Iris pigment epithelial cell (primary cell): Measurements from ENCODE around the gene SMAGP.
"Not testable (repeated sequence)": the region's sequence is repeated elsewhere in the genome, so short reads cannot be mapped to it uniquely, and the experiment has no call there.

Experiments used
- DNase-seq: peaks from one replicate; pipeline ENCODE4 v3.0.0-alpha.2; 2011; ENCODE audit warnings: low read depth

SMAGP gene

DNA sequence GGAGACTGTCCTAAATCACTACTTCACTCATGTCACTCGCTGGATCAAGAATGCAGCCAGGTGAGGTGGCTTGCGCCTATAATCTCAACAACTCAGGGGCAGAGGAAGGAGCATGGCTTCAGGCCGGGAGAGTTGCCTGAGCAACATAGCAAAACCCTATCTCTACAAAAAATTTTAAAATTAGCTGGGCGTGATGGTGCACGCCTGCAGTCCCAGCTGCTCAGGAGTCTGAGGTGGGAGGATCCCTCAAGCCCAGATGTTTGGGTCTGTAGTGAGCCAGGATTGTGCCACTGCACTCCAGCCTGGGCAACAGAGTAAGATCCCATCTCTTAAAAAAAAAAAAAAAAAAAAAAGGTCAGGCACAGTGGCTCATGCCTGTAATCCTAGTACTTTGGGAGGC lies 5.9 kb downstream of the SMAGP start:
- no peak for DNase-seq

DNA sequence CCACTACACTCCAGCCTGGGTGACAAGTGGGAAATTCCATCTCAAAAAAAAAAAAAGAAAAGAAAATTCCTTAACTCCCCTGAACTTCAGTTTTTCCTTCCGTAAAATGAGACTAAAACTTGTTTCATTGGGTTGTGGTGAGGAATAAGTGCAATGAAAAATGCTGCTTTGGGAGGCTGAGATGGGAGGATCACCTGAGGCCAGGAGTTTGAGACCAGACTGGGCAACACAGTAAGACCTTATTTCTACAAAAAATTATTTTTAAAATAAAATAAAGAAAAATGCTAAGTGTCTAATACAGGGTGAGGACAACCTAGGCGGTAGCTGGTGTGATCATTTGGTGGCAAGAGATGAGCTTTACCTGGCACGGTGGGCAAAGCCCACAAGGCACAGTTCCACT lies 6.9 kb downstream of the SMAGP start:
- no peak for DNase-seq

DNA sequence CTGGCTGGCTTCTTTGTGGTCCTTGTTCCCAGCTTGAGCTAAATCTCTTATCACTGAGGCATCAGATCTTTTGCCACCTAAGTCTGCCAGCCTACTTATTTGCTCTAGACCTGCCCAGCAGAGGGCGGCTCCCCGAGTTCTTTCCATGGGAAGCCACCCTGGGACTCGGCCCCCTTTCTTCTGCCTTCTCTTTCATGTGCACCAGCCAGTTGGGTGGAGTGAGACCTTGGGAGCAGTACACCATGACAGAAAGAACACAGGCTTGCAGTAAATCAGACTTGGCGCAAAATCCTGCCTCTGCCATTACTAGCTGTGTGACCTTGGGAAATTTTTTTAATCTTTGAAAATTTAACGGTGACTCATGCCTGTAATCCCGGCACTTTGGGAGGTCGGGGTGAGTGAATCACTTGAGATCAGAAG lies 7.4 kb downstream of the SMAGP start:
- DNase-seq: peak; percentile 61

DNA sequence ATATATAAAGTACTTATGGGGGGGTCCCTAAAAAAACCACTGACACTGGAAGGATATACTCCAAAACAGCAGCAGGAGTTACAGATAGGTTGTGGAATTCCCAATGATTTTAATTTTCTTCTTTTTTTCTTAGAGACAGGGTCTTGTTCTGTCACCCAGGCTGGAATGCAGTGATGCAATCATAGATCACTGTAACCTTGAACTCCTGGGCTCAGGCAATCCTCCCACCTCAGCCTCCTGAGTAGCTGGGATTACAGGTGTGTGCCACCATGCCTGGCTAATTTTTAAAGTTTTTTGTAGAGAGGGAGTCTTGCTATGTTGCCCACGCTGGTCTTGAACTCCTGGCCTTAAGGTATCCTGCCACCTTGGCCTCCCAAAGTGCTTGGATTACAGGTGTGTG lies 10.6 kb downstream of the SMAGP start:
- not testable (repeated sequence) for DNase-seq

DNA sequence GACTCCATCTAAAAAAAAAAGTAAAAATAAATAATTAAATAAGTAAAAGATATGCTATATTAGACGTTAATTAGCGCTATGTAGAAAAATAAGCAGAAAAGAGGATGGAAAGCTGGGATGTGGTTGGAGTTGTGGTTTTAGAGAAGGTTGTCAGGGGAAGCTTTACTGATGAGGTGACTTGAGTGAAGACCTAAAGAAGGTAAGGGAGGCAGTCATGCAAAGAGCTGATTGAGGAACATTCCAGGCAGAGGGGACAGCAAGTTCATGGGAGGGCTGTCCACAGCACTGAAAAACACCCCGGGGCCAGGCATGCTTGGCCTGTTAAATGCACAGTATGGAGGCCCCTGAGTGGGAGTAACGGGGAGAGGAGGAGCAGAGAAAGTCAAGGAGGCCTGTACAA lies 15.7 kb downstream of the SMAGP start:
- no peak for DNase-seq

DNA sequence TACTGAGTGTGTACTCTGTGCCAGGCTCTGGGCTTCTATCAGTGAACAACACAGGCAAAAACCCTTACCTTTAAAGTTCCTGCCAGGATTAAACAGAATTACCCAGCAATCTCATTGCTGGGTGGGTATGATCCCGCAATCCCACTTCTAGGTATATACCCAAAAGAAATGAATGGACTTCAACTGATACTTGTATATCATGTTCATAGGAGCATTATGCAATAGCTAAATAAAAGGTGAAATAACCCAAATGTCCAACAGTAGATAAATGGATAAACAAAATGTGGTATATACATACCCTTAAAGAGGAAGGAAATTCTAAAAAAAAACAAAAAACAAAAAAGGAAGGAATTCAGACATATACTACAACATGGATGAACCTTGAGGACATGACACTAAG lies 16.9 kb downstream of the SMAGP start:
- no peak for DNase-seq

DNA sequence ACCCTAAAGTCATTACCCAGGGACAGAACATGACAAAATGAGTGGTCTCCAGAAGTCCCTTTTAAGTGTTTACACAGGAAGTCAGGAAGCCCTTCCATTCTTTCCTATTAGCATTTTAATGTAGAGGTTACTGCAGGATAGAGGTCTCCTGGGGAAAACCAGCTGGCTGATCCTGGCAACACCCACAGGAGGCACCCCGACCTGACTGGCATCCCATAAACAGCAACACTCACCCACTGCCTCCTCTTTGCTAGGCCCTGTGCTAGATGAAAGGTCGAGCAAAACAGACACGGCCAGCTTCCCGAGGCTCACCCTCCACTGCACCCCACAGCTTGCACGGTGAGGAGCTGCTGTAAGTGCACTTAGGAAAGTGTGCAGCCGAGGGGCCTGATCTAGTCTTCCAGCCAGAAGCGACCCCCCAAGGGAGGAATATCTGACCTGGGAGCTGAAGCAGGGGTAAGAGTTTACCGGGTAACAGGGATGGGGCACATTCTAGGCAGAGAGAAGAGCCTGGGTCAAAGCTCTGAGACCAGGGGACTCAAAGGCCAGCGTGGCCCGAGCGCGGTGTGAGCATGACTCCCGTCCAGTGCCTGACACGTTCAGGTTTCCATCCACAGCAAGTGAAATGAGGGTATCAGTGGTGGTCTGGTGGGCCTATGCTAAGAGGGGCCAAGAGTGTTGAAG lies 22.6 kb downstream of the SMAGP start:
- no peak for DNase-seq

DNA sequence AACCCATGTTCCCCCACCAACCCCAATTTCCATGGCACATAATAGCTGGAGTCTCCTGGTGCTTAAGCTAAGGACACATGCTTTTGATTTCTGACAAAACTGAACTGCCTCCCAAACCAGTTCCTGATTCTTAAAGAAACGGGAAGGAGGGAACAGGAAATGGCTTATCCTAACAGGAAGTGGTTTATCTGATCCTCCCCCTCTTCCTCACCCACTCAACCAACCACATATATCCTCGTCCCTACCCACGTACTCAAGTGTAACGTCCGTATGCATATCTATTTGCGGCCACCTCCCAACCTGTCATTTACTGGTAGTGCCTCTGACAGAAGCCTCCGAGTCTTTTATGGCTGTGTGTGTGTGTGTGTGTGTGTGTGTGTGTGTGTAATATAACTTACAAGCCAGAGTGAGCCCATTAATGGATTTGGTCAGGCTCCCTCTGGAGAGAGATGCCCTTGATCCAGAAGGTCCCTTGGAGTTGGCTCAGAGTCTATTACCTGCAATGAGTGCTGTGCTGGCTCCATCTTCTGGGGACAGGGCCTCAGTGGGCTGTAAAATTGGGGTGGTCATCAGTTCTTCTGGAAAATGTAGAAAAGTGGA lies 23.9 kb downstream of the SMAGP start:
- peak; percentile 62 for DNase-seq

DNA sequence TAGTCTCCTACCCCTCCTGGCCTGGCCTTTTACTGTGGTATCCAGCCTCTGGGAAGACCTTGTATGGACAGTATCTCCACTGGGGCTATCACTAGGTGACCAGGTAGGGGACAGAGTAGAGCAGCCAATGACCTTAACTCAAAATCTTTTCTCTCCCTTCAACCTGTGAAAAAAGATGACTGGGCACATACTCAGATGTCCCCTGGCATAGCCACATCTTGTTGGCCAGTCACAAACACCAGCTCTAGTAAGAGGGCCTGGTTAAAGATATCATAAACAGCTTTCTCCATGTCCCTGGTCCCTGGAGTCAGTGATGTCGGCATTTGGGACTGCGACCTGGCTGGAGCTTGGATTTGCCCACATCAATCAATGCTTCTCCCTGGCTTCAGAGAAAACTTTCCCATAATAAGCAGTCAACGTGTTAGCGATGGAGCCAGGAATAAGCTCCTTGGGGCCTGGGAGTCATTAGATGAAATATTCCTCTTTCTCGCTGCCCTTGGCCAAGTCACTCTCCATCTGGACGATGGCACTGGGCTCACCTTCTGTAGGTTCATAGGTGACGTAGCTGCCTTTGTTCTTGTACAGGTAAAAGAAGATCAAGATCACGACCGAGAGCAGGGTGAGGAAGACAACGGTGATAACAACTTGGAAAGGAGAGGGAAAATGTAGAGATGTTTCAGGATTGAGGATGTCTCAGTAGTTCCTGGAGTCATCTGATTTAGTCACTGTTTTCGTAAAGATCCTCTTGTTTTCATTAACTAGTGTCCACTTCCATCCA lies 24.6 kb downstream of the SMAGP start:
- DNase-seq: no peak

DNA sequence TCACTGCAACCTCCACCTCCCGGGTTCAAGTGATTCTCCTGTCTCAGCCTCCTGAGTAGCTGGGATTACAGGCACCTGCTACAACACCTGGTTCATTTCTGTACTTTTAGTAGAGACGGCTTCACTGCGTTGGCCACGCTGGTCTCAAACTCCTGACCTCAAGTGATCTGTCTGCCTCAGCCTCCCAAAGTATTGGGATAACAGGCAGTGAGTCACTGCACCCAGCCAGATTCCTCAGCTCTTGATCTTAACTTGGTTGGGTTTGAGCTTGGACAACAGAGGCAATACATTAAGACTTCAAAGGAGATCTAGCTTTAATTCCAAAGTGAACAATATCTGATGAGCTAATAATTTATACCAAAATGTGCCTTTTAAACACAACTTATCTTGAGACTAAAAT lies 25.9 kb downstream of the SMAGP start:
- DNase-seq: peak; percentile 56

DNA sequence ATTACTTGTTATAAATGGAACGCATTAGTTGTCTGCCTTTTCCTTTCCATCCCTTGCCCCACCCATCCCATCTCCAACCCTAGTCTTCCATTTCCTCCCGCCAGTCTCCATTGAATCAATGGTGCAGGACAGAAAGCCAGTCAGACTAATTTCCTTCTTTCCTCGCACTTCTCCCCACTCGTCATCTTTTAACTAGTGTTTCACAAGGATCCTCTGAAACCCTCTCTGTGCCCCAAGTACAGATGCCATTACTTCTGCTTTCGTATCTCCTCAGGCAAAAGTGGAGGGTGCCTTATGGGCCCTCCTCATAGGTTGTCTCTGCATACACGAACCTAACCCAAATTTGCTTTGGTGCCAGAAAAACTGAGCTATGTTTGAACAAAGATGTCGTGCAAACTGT lies 27.3 kb downstream of the SMAGP start:
- no peak for DNase-seq

DNA sequence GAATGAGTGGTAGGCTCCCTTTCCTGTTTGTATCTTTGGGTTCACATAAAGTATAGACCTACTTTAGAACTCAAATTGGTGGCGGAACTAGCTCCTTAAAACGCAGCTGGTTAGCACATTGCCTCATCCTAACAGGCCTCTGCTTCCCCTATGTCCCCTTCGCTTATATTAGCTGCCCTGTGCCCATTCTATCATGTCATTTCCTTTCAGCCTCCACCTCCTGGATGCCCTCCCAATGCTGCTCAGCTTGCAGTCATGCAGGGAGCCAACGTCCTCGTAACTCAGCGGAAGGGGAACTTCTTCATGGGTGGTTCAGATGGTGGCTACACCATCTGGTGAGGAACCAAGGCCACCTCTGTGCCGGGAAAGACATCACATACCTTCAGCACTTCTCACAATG lies 28.1 kb downstream of the SMAGP start:
- DNase-seq: no peak

DNA sequence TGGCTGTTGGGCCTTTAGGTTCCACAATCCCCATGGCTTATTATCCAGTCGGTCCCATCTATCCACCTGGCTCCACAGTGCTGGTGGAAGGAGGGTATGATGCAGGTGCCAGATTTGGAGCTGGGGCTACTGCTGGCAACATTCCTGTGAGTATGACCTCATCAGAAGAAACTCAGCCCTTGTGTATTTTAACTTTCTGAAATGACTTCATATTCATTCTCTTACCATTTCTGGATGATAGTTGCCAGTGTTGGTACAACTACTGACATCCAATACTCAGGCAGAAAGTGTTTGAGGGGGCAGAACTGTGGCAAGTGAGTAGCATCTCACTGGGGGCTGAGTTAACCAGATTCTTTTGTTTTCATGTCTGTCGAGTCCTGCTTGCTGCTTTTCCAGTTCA lies 29.2 kb downstream of the SMAGP start:
- DNase-seq: peak; percentile 49

DNA sequence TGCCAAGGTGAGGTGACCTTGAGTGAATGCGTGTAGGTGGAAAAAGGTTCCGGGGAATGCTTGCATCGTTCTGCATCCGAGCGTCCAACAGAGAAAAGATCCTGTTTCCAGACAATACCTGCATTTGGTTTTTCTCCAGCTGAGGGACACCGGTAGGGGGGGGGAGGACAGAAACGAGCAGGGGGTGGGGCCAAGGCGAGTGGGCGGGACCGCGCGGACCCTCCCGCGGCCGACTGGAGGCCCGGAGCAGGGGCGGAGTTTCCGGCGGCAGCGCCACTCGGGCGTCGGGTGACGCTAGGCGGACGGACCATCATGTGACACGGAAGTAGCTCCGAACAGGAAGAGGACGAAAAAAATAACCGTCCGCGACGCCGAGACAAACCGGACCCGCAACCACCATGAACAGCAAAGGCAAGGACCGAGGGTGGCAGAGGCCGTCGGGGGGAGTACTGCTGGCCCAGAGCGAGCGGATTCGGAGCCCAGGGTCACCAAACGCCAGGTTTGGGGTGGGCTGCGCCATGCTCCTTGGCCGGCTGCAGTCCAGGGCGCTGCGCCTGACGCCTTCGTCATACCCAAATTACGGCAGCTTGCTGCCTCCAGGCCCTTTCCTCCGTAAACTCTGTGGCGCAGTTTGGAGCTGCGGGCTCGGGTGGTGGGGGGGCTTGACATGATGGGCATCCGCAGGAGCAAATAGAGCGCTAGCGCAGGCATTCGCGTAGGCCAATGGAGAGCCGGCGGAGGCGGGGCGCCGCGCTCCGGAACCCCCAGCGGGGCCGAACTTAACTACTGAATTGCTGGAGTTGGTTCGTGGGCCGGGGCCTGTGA lies 31.5 kb downstream of the SMAGP start, which contains the start of gene DAZAP2:
TSS of gene DAZAP2 (plus strand) at position 317 of the 825 bp plus-strand sequence. CDS start at position 399, 82 bp downstream.
- DNase-seq: peak; percentile 94

DNA sequence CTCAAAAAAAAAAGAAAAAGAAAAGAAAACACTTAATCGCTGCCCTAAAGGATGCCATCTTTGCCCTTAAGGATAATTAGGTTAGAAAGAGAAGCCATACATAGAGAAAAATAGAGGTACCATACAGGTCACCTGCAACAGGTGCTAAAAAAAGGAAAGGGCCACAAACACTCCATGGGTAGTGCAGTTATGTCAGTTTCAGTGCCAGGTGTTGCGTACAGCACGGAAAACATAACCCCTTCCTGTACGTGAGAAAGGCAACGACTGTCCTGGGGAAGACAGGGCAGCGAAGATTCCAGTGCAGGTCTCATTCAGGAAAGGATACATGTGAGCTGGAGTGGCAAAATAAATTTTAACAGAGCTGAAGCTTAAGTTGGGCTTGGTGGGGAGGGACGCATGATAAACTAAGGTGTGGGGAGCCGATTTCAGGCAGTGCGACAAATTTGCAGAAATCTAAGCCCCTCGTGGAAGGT lies 32.1 kb downstream of the SMAGP start:
- DNase-seq: no peak

DNA sequence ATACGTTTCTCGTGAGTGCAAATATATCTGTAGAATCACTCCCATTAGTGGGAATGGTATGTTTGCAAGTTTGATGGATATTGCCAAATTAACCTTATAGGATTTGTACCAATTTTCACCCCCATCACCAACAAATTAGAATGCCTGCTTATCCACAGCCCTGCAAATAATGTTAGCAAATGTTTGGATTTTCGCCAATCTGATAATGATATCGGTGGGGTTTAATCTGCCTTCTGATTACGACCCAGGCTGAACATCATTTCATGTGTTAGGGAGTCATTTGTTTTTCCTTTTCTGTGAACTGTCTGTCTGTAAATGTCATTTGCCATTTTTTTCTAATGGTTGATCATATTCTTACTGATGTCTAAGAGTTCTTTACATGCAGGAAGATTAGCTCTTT lies 35.7 kb downstream of the SMAGP start:
- DNase-seq: no peak

DNA sequence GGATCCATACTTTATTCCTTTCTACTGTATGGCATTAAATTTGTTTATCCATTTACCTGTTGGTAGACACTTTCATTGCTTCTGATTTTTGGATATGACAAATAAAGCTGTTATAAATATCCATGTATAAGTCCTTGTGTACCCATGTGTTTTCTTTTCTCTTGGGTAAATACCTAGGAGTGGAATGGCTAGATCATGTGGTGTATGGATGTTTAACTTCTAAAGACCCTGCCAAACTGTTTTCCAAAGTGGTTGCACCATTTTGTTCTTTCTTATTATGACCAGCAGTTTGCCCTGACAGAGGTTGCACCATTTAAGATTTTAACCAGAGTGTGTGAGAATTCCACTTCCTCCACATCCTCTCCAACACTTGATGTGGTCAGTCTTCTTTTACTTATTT lies 37.6 kb downstream of the SMAGP start:
- no peak for DNase-seq

DNA sequence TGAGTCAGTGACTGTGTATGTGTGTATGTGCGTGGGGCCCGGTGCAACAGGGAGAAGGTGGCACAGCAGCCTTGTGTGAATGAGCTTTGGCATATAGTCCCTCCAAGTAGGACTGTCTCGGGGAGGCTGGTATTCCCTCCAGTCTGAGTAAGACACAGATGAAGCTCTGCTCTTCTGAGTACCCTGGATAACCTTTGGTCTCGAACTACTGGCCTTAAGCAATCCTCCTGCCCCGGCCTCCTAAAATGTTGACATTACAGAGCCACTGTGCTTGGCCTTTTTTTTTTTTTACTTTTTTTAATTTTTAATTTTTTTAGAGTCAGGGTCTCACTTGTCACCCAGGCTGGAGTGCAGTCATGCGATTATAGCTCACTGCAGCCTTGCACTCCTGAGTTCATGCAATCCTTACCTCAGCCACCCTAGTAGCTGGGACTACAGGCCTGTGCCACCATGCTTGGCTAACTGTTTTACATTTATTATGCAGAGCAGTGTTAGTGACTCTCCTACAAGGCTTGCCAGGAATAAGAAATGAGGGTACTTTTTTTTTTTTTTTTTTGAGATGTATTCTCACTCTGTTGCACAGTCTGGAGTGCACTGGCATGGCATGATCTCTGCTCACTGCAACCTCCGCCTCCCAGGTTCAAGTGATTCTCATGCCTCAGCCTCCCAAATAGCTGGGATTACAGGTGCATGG lies 41.0 kb downstream of the SMAGP start:
- DNase-seq: no peak

DNA sequence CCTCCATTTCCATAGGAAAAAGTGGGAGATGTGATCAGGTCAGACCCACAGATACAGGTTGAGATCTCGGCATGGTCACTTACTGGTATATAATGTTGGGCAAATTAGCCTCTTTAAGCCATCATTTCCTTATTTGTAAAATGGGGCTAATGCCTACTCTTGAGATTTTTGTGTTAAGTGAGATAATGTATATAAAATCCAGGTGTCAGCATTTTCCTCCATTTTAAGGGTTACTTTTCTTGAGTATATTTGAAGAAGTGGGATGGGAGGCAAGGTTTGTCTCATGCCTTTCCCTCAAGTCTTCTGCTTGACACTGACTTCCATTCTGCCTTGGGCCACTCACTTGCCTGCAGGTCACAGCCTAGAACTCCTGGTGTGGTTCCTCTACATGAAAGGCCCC lies 42.3 kb downstream of the SMAGP start:
- no peak for DNase-seq

DNA sequence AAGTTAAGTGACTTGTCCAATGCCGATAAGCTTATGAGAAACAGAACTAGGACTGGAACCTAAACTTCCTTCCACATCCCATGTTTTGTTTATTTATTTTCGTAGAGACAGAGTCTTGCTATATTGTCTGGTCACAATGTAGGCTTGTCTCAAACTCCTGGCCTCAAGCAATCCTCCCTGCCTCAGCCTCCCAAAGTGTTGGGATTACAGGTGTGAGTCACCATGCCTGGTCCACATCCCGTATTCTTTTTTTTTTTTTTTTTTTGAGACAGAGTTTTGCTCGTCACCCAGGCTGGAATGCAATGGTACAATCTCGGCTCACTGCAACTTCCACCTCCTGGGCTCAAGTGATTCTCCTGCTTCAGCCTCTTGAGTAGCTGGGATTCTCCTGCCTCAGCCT lies 43.1 kb downstream of the SMAGP start:
- not testable (repeated sequence) for DNase-seq

DNA sequence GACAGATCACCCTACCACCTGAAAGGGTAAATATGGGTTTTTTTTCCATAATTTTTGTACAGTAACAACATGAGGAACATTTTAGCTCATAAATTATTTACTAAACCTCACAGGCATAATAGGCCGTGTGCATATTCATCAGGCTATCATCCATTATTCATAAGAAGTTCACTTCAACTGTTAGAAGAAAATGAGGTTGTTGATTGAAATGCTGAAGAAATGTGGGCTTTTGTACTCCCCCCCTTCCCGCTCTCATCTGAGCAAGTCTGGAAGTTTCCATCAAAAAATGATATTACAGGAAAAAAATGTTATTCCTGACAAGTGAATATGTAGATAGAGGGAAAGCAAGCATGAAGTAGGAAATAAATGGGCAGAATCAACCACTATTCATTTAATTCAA lies 44.4 kb downstream of the SMAGP start:
- DNase-seq: no peak

DNA sequence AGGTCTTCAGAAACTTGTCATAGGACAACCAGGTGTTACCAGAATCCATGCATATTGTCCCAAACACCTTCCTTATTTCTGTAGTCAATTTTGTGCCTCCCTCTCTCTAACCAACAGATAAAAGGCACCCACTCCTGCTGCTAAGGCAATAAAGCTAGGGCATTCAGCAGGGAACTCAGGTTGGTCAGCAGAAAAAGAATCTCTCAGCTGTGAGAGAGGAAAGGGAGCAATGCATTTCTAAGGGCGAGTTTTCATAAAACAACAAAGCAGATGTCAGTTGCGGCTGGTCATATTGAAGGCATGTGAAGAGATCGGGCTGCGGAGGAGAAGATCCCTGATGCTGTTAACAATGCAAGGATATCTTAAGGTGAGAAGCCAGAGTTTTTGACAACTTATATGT lies 45.0 kb downstream of the SMAGP start:
- no peak for DNase-seq
